K562 (cell line): Measurements from ENCODE around the gene MFSD6L. TPM values are rescaled to one million over a fixed set of nuclear protein-coding genes. Genes with fewer than 3 reads are reported as not detected.

Experiments used
- CBX1 ChIP-seq: sonication (generic); IDR thresholded peaks from 2 replicates; pipeline ENCODE4 v1.6.1; 2016; ENCODE audit warnings: antibody characterized with exemption, low read depth, mild to moderate bottlenecking
- CREBBP ChIP-seq: IDR thresholded peaks from one replicate; pipeline ENCODE4 v1.6.1; 2012; ENCODE audit warnings: low read depth, mild to moderate bottlenecking, control low read depth, inconsistent platforms, low read length
- DIDO1 ChIP-seq: fragments of 450-650 bp; IDR thresholded peaks from 2 replicates; pipeline ENCODE4 v1.6.1; 2016; ENCODE audit warnings: low read depth, missing biosample characterization, missing genetic modification characterization
- DNMT1 ChIP-seq: fragments of 450-650 bp; IDR thresholded peaks from 2 replicates; pipeline ENCODE4 v1.6.1; 2016; ENCODE audit warnings: antibody characterized with exemption, mild to moderate bottlenecking
- FOSL1 ChIP-seq: fragments of 200-800 bp; sonication (Bioruptor generic); conservative IDR thresholded peaks from 2 replicates; pipeline ENCODE4 v1.6.1; 2016; ENCODE audit warnings: missing genetic modification characterization, missing compliant biosample characterization
- HEY1 ChIP-seq: fragments of 250-450 bp; sonication (Bioruptor Pico); IDR thresholded peaks from 2 replicates; pipeline ENCODE4 v1.5.0; 2020; ENCODE audit warnings: mild to moderate bottlenecking, moderate library complexity, borderline replicate concordance
- MBD2 ChIP-seq: sonication (generic); IDR thresholded peaks from 2 replicates; pipeline ENCODE4 v1.6.1; 2016; ENCODE audit warnings: low read depth, borderline replicate concordance
- MCM3 ChIP-seq: fragments of 450-650 bp; IDR thresholded peaks from 2 replicates; pipeline ENCODE4 v1.6.1; 2016
- MEF2A ChIP-seq: IDR thresholded peaks from 2 replicates; pipeline ENCODE4 v1.6.1; 2011; ENCODE audit warnings: low read depth, mild to moderate bottlenecking, low read length, moderate library complexity; ENCODE audit not compliant: control insufficient read depth
- NFRKB ChIP-seq: fragments of 450-650 bp; IDR thresholded peaks from 2 replicates; pipeline ENCODE4 v1.6.1; 2016; ENCODE audit warnings: low read depth
- NONO ChIP-seq, 2 experiments: fragments of 200-400 bp in 1 of 2; fragments of 450-650 bp in 1 of 2; formaldehyde crosslinking in 1 of 2; IDR thresholded peaks; 2 replicates each; pipeline ENCODE4 v1.6.1; 2017; ENCODE audit warnings: low read depth in 2 of 2, mild to moderate bottlenecking in 2 of 2, moderate library complexity in 2 of 2, low read length in 1 of 2
- PML ChIP-seq: IDR thresholded peaks from 2 replicates; pipeline ENCODE4 v1.6.1; 2012; ENCODE audit warnings: low read length, inconsistent platforms
- RB1 ChIP-seq: fragments of 450-650 bp; IDR thresholded peaks from 2 replicates; pipeline ENCODE4 v1.6.1; 2017; ENCODE audit warnings: low read depth, mild to moderate bottlenecking
- SREBF1 ChIP-seq: fragments of 150-350 bp; IDR thresholded peaks from 2 replicates; pipeline ENCODE4 v1.6.1; 2014; ENCODE audit warnings: antibody characterized with exemption, low read depth, low read length, borderline replicate concordance
- TBP ChIP-seq: optimal IDR thresholded peaks from 2 replicates; pipeline ENCODE3; 2011; ENCODE audit warnings: low read depth, low read length, improper control_type of control experiment
- WHSC1 ChIP-seq: IDR thresholded peaks from one replicate; pipeline ENCODE4 v1.6.1; 2012; ENCODE audit warnings: low read length, control low read depth, inconsistent platforms
- ZNF143 ChIP-seq: sonication (generic); formaldehyde crosslinking; IDR thresholded peaks from 2 replicates; pipeline ENCODE4 v1.9.0; 2022; ENCODE audit warnings: mild to moderate bottlenecking, missing genetic modification reagents
- ZNF146 ChIP-seq: IDR thresholded peaks from one replicate; pipeline ENCODE4 v1.6.1; 2018; ENCODE audit warnings: missing compliant biosample characterization; ENCODE audit not compliant: unreplicated experiment
- ZNF224 ChIP-seq: sonication (generic); formaldehyde crosslinking; IDR thresholded peaks from 2 replicates; pipeline ENCODE4 v1.8.0; 2022; ENCODE audit warnings: mild to moderate bottlenecking, missing genetic modification reagents
- ZNF561 ChIP-seq: fragments of 450-650 bp; formaldehyde crosslinking; conservative IDR thresholded peaks from 2 replicates; pipeline ENCODE4 v1.4.0; 2020; ENCODE audit warnings: mild to moderate bottlenecking, moderate library complexity
- ZNF57 ChIP-seq: fragments of 450-650 bp; formaldehyde crosslinking; IDR thresholded peaks from 2 replicates; pipeline ENCODE4 v1.4.0; 2020; ENCODE audit warnings: mild to moderate bottlenecking, moderate library complexity
- polyA plus RNA-seq, 8 experiments: library from polyadenylated mRNA; depleted of rRNA in 4 of 8; stranded (reverse) in 5 of 8; unstranded in 3 of 8; fragments of >200 nt; fragmentation: Nextera tagmentation in 2 of 8; fragmentation: Illumina TruSeq in 1 of 8; extraction: Ambion mirVana in 2 of 8; extraction: Trizol in 1 of 8; gene quantifications; 2 replicates each; pipeline versions ENCODE4 v1.2.1 to v1.2.3, GENCODE V29; 2011 to 2014; ENCODE audit warnings: inconsistent platforms in 1 of 8, missing spikeins in 1 of 8
- total RNA-seq, 7 experiments: library from RNA; depleted of rRNA in 6 of 7; stranded (reverse); fragments of >200 nt in 6 of 7; fragmentation: Illumina TruSeq in 2 of 7; extraction: Trizol in 2 of 7; gene quantifications; 2 replicates each; pipeline versions ENCODE4 v1.2.1 to v1.2.3, GENCODE V29; 2011 to 2021; ENCODE audit warnings: low replicate concordance in 1 of 7
- TF ChIP-seq, protein P1 (sequence below), 2 experiments: IDR thresholded peaks; 2 replicates each; pipeline ENCODE4 v1.6.1; 2011; ENCODE audit warnings: borderline replicate concordance in 1 of 2, control low read depth in 1 of 2, low read depth in 1 of 2, low read length in 1 of 2, mild to moderate bottlenecking in 1 of 2, mixed read lengths in 1 of 2, moderate library complexity in 1 of 2; ENCODE audit not compliant: insufficient read depth in 1 of 2, insufficient read length in 1 of 2, poor library complexity in 1 of 2, severe bottlenecking in 1 of 2; ENCODE audit errors: extremely low read depth in 1 of 2
- TF ChIP-seq, protein P2 (sequence below), 2 experiments: fragments of 450-650 bp in 1 of 2; sonication (generic) in 1 of 2; formaldehyde crosslinking in 1 of 2; IDR thresholded peaks in 1 of 2; conservative IDR thresholded peaks in 1 of 2; 2 replicates each; pipeline versions ENCODE4 v1.6.1 to v1.8.1; 2016 to 2023; ENCODE audit warnings: mild to moderate bottlenecking in 2 of 2, moderate library complexity in 2 of 2, inconsistent platforms in 1 of 2, missing genetic modification reagents in 1 of 2
- TF ChIP-seq, protein P3 (sequence below): sonication (generic); formaldehyde crosslinking; IDR thresholded peaks from 2 replicates; pipeline ENCODE4 v1.8.0; 2023; ENCODE audit warnings: mild to moderate bottlenecking, missing genetic modification reagents

MFSD6L gene
- total and polyA plus RNA-seq, 9 of the 15 experiments (the other 6 are each of a cell fraction or from before 2014, with no cell fraction given) = not detected

DNA sequence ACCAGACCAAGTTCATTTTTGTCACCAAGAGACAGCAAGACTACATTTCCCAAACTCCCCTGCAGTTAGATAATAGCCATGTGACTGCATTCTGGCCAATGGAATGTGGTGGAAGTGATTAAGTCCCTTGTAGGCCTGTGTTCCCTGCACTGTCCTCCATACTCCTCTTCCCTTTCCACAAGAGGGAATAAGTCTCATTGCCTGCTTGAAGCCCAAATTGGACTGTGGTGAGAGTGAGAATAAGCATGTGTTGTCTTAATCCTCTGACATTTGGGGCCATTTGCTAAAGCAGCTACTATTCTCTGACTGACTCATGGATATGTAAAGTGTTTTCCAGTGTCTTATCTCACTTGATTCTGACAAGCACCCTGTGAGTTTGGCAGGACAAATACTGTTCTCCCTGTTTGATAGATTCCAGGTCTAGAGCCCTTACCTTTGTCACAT lies 47.6 kb upstream of the MFSD6L start (continued):
- TF ChIP-seq, protein P1, sequence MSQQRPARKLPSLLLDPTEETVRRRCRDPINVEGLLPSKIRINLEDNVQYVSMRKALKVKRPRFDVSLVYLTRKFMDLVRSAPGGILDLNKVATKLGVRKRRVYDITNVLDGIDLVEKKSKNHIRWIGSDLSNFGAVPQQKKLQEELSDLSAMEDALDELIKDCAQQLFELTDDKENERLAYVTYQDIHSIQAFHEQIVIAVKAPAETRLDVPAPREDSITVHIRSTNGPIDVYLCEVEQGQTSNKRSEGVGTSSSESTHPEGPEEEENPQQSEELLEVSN (IDR thresholded peaks at IDR 0.05; ENCODE audit: borderline replicate concordance in 1 of 2, extremely low read depth in 1 of 2, insufficient read depth in 1 of 2, insufficient read length in 1 of 2, low read depth in 1 of 2, low read length in 1 of 2, poor library complexity in 1 of 2, severe bottlenecking in 1 of 2) = no peak
- TF ChIP-seq CBX1 = no peak
- no peak for TF ChIP-seq SREBF1
- TF ChIP-seq ZNF146 (CRISPR knock-in tag) = no peak
- TF ChIP-seq HEY1 (CRISPR knock-in tag) = no peak
- TF ChIP-seq ZNF143 (CRISPR knock-in tag) = peak; percentile 72
- 0 out of 2 replicates have a peak, but pooled peaks have one; percentile 20 for TF ChIP-seq MBD2
- no peak for TF ChIP-seq MCM3
- no peak for TF ChIP-seq ZNF561 (CRISPR knock-in tag)
- TF ChIP-seq, protein P2, sequence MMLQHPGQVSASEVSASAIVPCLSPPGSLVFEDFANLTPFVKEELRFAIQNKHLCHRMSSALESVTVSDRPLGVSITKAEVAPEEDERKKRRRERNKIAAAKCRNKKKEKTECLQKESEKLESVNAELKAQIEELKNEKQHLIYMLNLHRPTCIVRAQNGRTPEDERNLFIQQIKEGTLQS (IDR thresholded peaks at IDR 0.05) = no peak
- TF ChIP-seq, protein P2 (CRISPR knock-in tag; conservative IDR thresholded peaks at IDR 0.05) = no peak
- TF ChIP-seq ZNF57 (CRISPR knock-in tag) = no peak
- TF ChIP-seq, protein P3, sequence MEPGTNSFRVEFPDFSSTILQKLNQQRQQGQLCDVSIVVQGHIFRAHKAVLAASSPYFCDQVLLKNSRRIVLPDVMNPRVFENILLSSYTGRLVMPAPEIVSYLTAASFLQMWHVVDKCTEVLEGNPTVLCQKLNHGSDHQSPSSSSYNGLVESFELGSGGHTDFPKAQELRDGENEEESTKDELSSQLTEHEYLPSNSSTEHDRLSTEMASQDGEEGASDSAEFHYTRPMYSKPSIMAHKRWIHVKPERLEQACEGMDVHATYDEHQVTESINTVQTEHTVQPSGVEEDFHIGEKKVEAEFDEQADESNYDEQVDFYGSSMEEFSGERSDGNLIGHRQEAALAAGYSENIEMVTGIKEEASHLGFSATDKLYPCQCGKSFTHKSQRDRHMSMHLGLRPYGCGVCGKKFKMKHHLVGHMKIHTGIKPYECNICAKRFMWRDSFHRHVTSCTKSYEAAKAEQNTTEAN = no peak
- no peak for TF ChIP-seq MEF2A
- no peak for TF ChIP-seq ZNF224
- no peak for TF ChIP-seq WHSC1
- TF ChIP-seq RB1 = no peak
- TF ChIP-seq NFRKB = no peak
- no peak for TF ChIP-seq DNMT1
- TF ChIP-seq CREBBP = no peak
- no peak for TF ChIP-seq DIDO1 (tag)
- TF ChIP-seq PML = no peak
- no peak for TF ChIP-seq TBP
- TF ChIP-seq FOSL1 = peak; percentile 37; the same call in 1 of the 2 replicates
- TF ChIP-seq NONO (IDR thresholded peaks at IDR 0.05; ENCODE audit: low read depth in 2 of 2, low read length in 1 of 2) = no peak
